Skeletal muscle satellite cell (primary cell): ENCODE measurements around the gene NR4A2.

ENCODE experiments used
- H3K27me3 ChIP-seq: 2 replicates; pipeline ENCODE4 v1.7.0; 2013; ENCODE audit warnings: low read length; ENCODE audit not compliant: control insufficient read depth, insufficient read depth
- H3K36me3 ChIP-seq: 2 replicates; pipeline ENCODE4 v1.7.0; 2013; ENCODE audit warnings: mild to moderate bottlenecking, control low read depth, low read length; ENCODE audit not compliant: insufficient read depth
- H3K4me1 ChIP-seq: 2 replicates; pipeline ENCODE4 v1.7.0; 2013; ENCODE audit warnings: low read length; ENCODE audit not compliant: control insufficient read depth, insufficient read depth
- H3K4me2 ChIP-seq: 2 replicates; pipeline ENCODE4 v1.7.0; 2013; ENCODE audit warnings: mild to moderate bottlenecking, low read length
- H3K4me3 ChIP-seq: 2 replicates; pipeline ENCODE4 v1.7.0; 2013; ENCODE audit warnings: low read length
- H3K9ac ChIP-seq: 2 replicates; pipeline ENCODE4 v1.7.0; 2013; ENCODE audit warnings: mild to moderate bottlenecking, low read depth, low read length, moderate library complexity
- H3K9me3 ChIP-seq: replicated peaks from 2 replicates; pipeline ENCODE4 v1.7.0; 2013; ENCODE audit warnings: mild to moderate bottlenecking, control low read depth, low read length

Gene NR4A2

DNA sequence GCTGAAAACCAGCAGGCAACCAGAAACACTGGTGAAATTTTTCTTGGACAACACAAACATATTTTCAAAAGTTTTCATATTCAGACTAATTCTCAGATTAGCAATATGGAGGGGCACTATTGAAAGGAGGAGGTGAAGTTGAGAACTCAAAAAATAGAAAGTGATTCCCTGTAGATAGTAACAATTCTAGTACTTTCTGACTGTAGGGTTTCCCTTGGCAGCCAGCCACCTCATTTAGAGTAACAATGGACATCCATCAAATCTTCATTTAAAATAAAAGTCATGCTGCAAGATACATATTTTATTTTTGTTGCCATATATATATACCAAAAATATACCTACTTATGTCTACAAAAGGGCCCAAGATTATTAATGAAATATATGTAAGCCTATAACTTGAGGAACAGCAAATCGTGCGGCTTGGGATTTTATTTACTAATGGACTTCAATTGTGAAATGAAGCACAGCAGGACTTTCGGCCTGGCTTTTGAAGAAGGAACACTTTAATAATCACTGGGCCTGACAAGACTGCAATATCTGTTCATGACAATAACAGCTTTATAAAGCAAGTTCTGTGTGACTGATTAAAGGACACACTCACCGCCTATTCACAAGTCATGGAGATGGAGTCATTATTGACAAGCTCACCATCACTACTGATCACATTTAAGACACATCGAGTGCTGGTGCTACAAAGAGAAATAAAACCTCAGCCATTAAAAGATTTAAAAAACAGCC lies 6.8 kb upstream of the NR4A2 start:
- Histone ChIP-seq H3K4me2 (no peak overlapping the region), H3K4me3 (no peak overlapping the region), H3K9ac (no peak overlapping the region)

DNA sequence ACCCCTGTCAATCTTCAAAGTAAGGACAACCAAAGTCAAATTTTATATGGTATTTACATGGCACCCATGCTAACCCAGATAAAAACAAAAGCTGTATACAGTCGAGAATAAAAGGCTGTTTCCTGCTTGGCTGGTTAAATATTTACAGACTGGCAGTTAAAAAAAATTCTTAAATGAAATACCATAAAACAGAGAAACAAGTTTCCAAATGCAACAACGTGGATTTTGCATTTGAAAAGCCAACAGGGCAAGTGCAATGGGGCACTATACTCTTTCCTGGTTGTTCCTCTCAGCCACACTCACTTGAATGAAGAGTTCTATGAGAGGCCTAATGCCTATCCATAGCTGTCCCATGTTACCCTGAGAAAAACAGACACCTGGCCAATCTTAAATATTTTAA lies 6.1 kb upstream of the NR4A2 start:
- no peaks in the 10 kb centered on the region for H3K9me3 ChIP-seq
- no peak overlapping the region for H3K4me2 ChIP-seq
- no peak overlapping the region for H3K9ac ChIP-seq
- no peaks in the 10 kb centered on the region for H3K27me3 ChIP-seq
- no peaks in the 10 kb centered on the region for H3K36me3 ChIP-seq
- no peak overlapping the region for H3K4me3 ChIP-seq
- peaks cover 20% of the 10 kb centered on the region for H3K4me1 ChIP-seq

More for the DNA sequence above, 6.8 kb upstream of the NR4A2 start:
- H3K4me1 ChIP-seq: peaks cover 20% of the 10 kb centered on the region
- H3K27me3 ChIP-seq: no peaks in the 10 kb centered on the region
- H3K36me3 ChIP-seq: no peaks in the 10 kb centered on the region
- no peaks in the 10 kb centered on the region for H3K9me3 ChIP-seq

DNA sequence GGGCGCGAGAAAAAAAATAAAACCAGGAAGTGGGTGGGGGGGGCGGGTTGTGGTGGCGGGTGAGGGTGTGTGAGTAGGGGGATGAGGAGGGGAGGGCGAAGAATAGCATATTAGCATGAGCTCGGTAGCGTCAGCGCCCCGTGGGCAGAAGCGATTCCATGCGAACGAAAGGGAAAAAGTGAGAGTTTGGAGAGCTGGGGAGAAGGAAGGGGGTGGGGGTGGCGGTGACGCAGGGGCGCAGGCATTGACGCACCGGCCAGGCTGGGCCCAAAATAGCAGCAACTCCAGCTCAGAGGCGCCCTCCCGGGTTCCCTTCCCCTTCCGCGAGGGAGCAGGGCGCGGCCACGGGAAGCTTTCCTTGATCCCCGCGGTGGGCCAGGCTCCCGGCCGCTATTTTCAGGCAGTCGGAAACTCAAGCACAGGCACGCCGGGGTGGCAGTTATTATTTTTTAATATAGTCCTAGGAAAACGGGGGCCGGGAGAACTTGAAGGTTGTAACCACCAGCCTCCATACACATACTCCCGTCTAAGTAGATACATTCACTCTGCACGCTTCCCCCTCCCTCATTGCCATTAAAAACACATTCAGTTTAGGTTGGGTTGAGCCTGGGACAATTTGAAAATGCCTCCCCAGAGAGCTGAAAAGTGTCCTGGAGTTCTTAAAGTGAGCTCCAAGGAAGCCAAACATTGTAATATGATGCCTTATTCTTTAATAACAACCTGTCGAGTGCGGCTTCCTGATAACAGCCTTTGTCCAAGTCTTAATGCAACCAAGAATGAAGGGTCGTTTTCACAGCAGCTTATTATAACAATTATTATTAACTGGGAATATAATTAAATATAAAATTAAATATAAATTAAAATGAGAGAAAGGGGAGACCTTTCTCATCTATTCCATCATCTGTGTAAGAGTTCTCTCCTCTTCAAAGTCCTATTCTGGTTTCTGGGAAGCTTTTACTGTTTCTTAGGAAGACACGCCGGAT lies 2.3 kb upstream of the NR4A2 start:
- peak overlapping the region; percentile 96 for H3K4me2 ChIP-seq
- no peaks in the 10 kb centered on the region for H3K36me3 ChIP-seq
- peak overlapping the region; percentile 82 for H3K4me3 ChIP-seq
- peak overlapping the region; percentile 96 for H3K9ac ChIP-seq
- no peaks in the 10 kb centered on the region for H3K27me3 ChIP-seq
- no peaks in the 10 kb centered on the region for H3K9me3 ChIP-seq
- H3K4me1 ChIP-seq: peaks cover 20% of the 10 kb centered on the region

DNA sequence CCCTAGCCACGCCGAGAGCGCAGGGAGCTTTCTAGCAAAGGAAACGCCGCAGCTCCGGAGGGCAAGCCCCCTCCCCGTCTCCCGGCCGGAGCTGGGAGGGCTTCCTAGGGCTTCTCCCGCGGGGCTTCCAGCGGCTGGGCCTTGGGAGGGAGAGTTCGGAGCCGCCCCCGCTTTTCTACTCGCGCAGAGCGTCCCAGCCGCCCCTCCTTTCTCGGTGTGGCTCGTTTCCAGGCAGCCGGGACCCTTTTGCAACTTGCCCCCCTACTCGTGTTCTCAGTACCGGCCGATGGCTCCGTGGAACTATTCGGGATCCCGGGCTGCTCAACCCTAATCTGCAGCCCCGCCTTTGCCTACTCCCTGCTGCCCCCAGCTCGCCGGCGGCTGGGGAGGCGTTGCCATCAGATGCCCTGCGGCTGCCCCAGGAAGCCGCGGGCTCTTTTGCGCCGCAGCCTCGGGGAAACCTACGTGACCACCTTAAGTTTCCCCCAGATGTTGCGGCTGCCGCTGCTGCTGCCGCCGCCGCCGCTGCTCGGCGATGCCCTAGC lies 1.5 kb upstream of the NR4A2 start:
- H3K4me3 ChIP-seq: peak overlapping the region; percentile 82
- H3K36me3 ChIP-seq: no peaks in the 10 kb centered on the region
- peak overlapping the region; percentile 96 for H3K4me2 ChIP-seq
- H3K9ac ChIP-seq: peak overlapping the region; percentile 96
- H3K4me1 ChIP-seq: peaks cover 20% of the 10 kb centered on the region
- no peaks in the 10 kb centered on the region for H3K27me3 ChIP-seq
- H3K9me3 ChIP-seq: no peaks in the 10 kb centered on the region

DNA sequence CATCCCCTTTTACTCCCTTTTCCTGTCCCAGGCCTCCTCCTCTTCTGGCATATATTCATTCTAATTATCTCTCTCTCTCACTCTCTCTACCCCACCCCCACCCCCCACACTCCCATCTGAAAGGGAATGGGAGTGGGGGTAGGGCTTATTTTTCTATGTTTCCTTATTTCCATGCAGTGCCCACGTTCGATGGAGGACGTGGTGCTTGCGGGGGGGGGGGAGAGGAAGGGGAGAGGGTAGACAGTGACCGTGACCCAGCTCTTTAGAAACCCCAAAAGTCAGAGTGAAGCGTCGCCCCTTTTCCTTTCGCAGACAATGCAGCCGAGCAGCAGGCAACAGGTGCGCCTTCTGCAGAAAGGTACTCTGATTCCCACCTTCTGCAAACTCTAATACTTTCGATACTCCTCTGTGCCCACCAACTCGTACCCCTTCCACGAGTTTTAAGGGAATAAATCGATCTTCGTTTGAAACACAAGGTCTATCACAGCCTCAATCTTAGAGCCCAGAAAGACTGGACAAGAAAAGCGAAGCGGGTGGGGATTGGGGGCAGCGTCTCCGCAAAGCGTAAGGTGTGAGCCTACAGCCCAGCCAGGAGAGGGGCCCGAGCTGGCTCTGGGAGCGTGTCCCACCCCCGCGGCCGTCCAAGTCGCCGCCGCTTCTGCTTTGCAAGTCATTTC lies 891 bp upstream of the NR4A2 start:
- Histone ChIP-seq H3K4me2 (peak overlapping the region; percentile 96), H3K4me1 (peaks cover 20% of the 10 kb centered on the region), H3K9ac (peak overlapping the region; percentile 96), H3K36me3 (no peaks in the 10 kb centered on the region), H3K27me3 (no peaks in the 10 kb centered on the region), H3K9me3 (no peaks in the 10 kb centered on the region), H3K4me3 (peak overlapping the region; percentile 82)

DNA sequence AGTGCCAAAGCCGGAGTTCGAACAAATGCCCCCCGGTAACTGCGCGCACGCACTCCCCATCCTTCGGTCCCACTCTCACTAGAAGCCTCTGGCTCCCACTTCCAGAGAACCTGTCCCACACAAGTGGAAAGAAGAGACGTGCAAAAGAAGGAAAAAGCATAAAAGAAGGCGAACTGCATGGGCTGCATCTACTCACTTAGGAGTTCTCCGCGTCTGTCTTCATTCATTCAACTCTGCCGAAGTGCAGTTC lies 312 bp downstream of the NR4A2 start:
- H3K9ac ChIP-seq: peak overlapping the region; percentile 96
- peaks cover 20% of the 10 kb centered on the region for H3K4me1 ChIP-seq
- H3K4me3 ChIP-seq: peak overlapping the region; percentile 82
- H3K27me3 ChIP-seq: no peaks in the 10 kb centered on the region
- H3K36me3 ChIP-seq: no peaks in the 10 kb centered on the region
- H3K4me2 ChIP-seq: peak overlapping the region; percentile 96
- no peaks in the 10 kb centered on the region for H3K9me3 ChIP-seq

DNA sequence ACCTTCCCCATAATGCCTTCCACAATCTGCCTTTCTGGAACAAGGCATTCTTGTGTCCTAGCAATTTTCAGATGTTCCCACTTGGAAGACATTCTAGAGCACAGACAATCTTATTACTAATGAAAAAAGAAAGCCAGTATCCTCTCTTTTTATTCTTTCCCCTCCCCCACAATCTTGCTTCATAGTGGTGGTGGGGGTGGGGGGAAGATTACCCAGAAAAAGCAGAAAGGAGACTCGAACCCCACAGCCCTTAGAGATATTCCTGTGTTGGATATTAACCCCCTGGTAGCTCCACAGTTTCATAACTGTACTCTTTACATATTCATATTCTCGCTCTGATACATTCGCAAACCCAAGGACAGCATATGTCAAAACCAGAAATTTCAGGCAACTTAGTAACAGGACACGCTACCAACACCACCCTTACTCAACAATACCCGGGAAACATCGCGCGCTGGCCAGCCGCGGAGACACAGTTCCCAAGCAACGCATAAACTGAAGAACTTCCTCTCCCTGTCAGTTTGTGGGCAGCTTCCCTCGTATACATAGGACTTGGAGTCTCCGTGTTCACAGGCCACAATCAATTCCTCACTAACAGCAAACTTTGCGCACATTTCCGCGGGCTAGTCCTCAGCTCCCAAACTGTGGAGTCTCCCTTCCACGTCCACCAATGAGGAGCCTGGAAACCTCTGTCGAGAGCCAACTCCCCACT lies 793 bp downstream of the NR4A2 start:
- Histone ChIP-seq H3K4me1 (peaks cover 20% of the 10 kb centered on the region), H3K27me3 (no peaks in the 10 kb centered on the region), H3K36me3 (no peaks in the 10 kb centered on the region), H3K4me3 (peak overlapping the region; percentile 82), H3K9ac (peak overlapping the region; percentile 96), H3K9me3 (no peaks in the 10 kb centered on the region), H3K4me2 (peak overlapping the region; percentile 96)

DNA sequence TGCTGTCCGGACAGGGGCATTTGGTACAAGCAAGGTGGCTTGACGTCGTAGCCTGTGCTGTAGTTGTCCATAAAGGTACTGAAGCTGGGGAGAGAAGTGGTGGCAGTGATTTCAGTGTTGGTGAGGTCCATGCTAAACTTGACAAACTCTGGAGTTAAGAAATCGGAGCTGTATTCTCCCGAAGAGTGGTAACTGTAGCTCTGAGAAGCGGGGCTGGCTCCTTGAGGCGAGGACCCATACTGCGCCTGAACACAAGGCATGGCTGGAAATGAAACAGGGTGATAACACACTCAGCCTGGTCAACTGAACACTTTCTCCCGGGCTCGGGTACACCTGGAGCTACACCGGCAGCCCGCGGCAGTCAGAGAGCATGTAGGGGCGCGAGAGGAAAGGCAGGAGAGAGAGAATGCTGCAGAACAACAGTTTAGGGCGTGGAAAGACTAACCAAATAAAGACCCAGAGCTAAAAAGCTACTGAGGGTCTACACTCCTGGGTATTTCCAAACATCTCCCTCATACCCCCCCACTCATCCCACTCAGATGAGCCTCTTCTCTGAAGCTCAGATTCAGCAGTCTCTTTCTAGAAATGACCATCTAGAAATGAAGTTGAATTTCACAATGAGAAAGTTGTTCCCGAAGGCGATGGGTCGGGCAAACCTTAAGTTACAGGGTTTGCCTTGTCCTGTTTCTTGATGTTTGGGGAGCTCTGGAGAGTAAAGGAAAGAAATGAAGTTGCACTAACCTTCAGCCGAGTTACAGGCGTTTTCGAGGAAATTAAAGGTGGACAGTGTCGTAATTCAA lies 2.4 kb downstream of the NR4A2 start:
- no peak overlapping the region for H3K4me3 ChIP-seq
- H3K9ac ChIP-seq: no peak overlapping the region
- H3K36me3 ChIP-seq: no peaks in the 10 kb centered on the region
- peaks cover 20% of the 10 kb centered on the region for H3K4me1 ChIP-seq
- no peaks in the 10 kb centered on the region for H3K27me3 ChIP-seq
- no peaks in the 10 kb centered on the region for H3K9me3 ChIP-seq
- no peak overlapping the region for H3K4me2 ChIP-seq

DNA sequence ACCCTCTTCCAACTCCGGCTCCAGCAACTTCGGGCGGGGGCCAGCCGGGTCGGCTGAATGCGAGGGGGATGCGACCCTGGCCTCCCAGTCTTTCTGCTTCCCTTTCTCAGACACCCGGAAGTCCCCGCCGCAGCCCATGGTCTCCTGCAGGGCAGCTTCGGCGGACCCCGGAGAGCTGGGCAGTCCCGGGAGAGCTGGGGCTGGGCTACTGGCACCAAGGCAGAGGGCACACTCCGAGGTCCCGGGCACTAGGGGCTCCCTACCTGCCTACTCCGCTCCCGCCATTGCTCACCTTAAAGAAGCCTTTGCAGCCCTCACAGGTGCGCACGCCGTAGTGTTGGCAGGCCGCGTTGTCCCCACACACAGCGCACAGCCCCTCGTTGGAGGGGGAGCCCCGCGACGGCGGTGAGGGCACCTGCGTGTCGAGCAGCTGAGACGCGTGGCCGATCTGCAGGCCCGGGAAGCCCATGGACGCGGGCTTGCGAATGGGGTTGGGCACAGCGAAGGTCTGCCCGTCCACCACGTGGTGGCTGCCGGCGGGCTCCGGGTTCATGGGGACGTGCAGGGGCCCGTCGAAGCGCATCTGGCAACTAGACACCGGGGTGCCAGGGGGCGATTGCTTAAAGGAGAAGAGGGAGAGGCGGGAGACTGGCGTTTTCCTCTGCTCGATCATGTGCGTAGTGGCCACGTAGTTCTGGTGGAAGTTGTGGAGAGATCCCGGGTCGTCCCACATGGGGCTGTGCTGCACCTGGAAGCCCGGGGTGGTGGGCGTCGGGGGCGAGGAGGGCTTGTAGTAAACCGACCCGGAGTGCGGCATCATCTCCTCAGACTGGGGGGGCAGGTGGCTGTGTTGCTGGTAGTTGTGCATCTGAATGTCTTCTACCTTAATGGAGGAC lies 3.2 kb downstream of the NR4A2 start:
- no peak overlapping the region for H3K9ac ChIP-seq
- no peaks in the 10 kb centered on the region for H3K9me3 ChIP-seq
- H3K36me3 ChIP-seq: no peaks in the 10 kb centered on the region
- H3K4me2 ChIP-seq: no peak overlapping the region
- H3K27me3 ChIP-seq: no peaks in the 10 kb centered on the region
- H3K4me1 ChIP-seq: peaks cover 17% of the 10 kb centered on the region
- no peak overlapping the region for H3K4me3 ChIP-seq
